Nephron progenitor cell (in vitro differentiated cells): Measurements from ENCODE around the gene MPV17.
"Not testable (repeated sequence)": the region's sequence is repeated elsewhere in the genome, so short reads cannot be mapped to it uniquely, and the experiment has no call there.

Source experiments
- DNase-seq: peaks from one replicate; pipeline ENCODE4 v3.0.0; 2021
- H3K27ac Mint-ChIP-seq: 2 replicates; pipeline ENCODE4 v1.8.0; 2021; ENCODE audit warnings: mild to moderate bottlenecking, moderate library complexity, mixed read lengths
- H3K27me3 Mint-ChIP-seq: 2 replicates; pipeline ENCODE4 v1.8.0; 2021; ENCODE audit warnings: mild to moderate bottlenecking, low read depth, mixed read lengths; ENCODE audit not compliant: poor library complexity
- H3K36me3 Mint-ChIP-seq: 2 replicates; pipeline ENCODE4 v1.8.0; 2021; ENCODE audit warnings: low read depth, mixed read lengths
- H3K4me1 Mint-ChIP-seq: 2 replicates; pipeline ENCODE4 v1.8.0; 2021; ENCODE audit warnings: mixed read lengths
- H3K4me3 Mint-ChIP-seq: 2 replicates; pipeline ENCODE4 v1.8.0; 2021; ENCODE audit warnings: mild to moderate bottlenecking, moderate library complexity, mixed read lengths
- H3K9me3 Mint-ChIP-seq: 2 replicates; pipeline ENCODE4 v1.8.0; 2021; ENCODE audit warnings: mild to moderate bottlenecking, moderate library complexity, mixed read lengths
- CTCF ChIP-seq: fragments of 200-600 bp; sonication (generic); IDR thresholded peaks from 2 replicates; pipeline ENCODE4 v1.5.0; 2021; ENCODE audit warnings: antibody characterized with exemption

The MPV17 gene

GRCh38 chr2:27362678-27363420 lies 40.0 kb upstream of the MPV17 start:
- H3K4me3 Mint-ChIP-seq: no peak overlapping the region
- peaks cover 3% of the 10 kb centered on the region for H3K27me3 Mint-ChIP-seq
- H3K9me3 Mint-ChIP-seq: peaks cover 13% of the 10 kb centered on the region
- DNase-seq: no peak
- H3K36me3 Mint-ChIP-seq: peaks cover 64% of the 10 kb centered on the region
- peaks cover 22% of the 10 kb centered on the region for H3K4me1 Mint-ChIP-seq
- no peak overlapping the region for H3K27ac Mint-ChIP-seq
- no peak for TF ChIP-seq CTCF

- Mint-ChIP-seq H3K9me3 (peaks cover 22% of the 10 kb centered on the region), H3K36me3 (peaks cover 31% of the 10 kb centered on the region), H3K4me3 (peak within 1 kb of the TSS; percentile 96), H3K27me3 (peaks cover 5% of the 10 kb centered on the region), H3K4me1 (peaks cover 58% of the 10 kb centered on the region), H3K27ac (peak within 1 kb of the TSS; percentile 100)
- TF ChIP-seq CTCF: no peak
- peak; percentile 90 for DNase-seq
These were observed 33.7 kb upstream of the MPV17 start, which contains the start of gene GTF3C2 for GRCh38 chr2:27356382-27357181. Gene GTF3C2, minus strand, starts transcription at chr2:27356764. Its CDS starts 13,210 bp downstream, at chr2:27343554.

GRCh38 chr2:27356056-27356381 lies 33.1 kb upstream of the MPV17 start:
- Mint-ChIP-seq H3K27me3 (peaks cover 5% of the 10 kb centered on the region), H3K4me1 (peaks cover 59% of the 10 kb centered on the region), H3K36me3 (peaks cover 27% of the 10 kb centered on the region), H3K27ac (peak overlapping the region; percentile 100), H3K9me3 (peaks cover 22% of the 10 kb centered on the region), H3K4me3 (peak overlapping the region; percentile 96)
- TF ChIP-seq CTCF: no peak
- peak; percentile 51 for DNase-seq

GRCh38 chr2:27354597-27354927 lies 31.7 kb upstream of the MPV17 start:
- Mint-ChIP-seq H3K4me1 (peaks cover 59% of the 10 kb centered on the region), H3K27me3 (peaks cover 5% of the 10 kb centered on the region), H3K36me3 (peaks cover 24% of the 10 kb centered on the region), H3K27ac (peak overlapping the region; percentile 81), H3K4me3 (peak overlapping the region; percentile 96), H3K9me3 (peaks cover 18% of the 10 kb centered on the region)
- DNase-seq: no peak
- TF ChIP-seq CTCF: no peak

- H3K4me3 Mint-ChIP-seq: peak overlapping the region; percentile 96
- H3K36me3 Mint-ChIP-seq: peaks cover 29% of the 10 kb centered on the region
- peaks cover 59% of the 10 kb centered on the region for H3K4me1 Mint-ChIP-seq
- DNase-seq: no peak
- TF ChIP-seq CTCF: no peak
- peaks cover 18% of the 10 kb centered on the region for H3K9me3 Mint-ChIP-seq
- H3K27me3 Mint-ChIP-seq: peaks cover 5% of the 10 kb centered on the region
- H3K27ac Mint-ChIP-seq: peak overlapping the region; percentile 97
These were observed 31.1 kb upstream of the MPV17 start for GRCh38 chr2:27353762-27354596.

- H3K36me3 Mint-ChIP-seq: peaks cover 24% of the 10 kb centered on the region
- H3K27me3 Mint-ChIP-seq, DNase-seq: not testable (repeated sequence)
- peak overlapping the region; percentile 96 for H3K4me3 Mint-ChIP-seq
- H3K4me1 Mint-ChIP-seq: peaks cover 56% of the 10 kb centered on the region
- H3K9me3 Mint-ChIP-seq: peaks cover 14% of the 10 kb centered on the region
- peak overlapping the region; percentile 97 for H3K27ac Mint-ChIP-seq
These were observed 30.5 kb upstream of the MPV17 start for GRCh38 chr2:27353386-27353761.
